GM19467 (cell line): ENCODE results near the gene NOL7.

Experiments
- ATAC-seq: cut with Tn5 transposase; IDR thresholded peaks from one replicate; pipeline ENCODE4 v1.9.1; 2021; ENCODE audit warnings: mild to moderate bottlenecking, moderate library complexity; ENCODE audit not compliant: unreplicated experiment

NOL7 gene

GRCh38 chr6:13614926-13615791 lies at the start of gene NOL7:
Gene NOL7 (plus strand): TSS chr6:13615335. CDS start chr6:13615359, 24 bp downstream.
- peak; percentile 88 for ATAC-seq

GRCh38 chr6:13565921-13566320 lies 49.2 kb upstream of the NOL7 start:
- ATAC-seq = no peak

- no peak for ATAC-seq
Measured at GRCh38 chr6:13566500-13566899, 48.6 kb upstream of the NOL7 start.

- ATAC-seq = no peak
Measured at GRCh38 chr6:13568970-13569369, 46.2 kb upstream of the NOL7 start.

- no peak for ATAC-seq
Measured at GRCh38 chr6:13572240-13572639, 42.9 kb upstream of the NOL7 start.

- ATAC-seq = no peak
Measured at GRCh38 chr6:13572951-13573654, 42.0 kb upstream of the NOL7 start.

- ATAC-seq = no peak
Measured at GRCh38 chr6:13573669-13574110, 41.4 kb upstream of the NOL7 start.

- peak; percentile 78 for ATAC-seq
Measured at GRCh38 chr6:13574149-13574570, 41.0 kb upstream of the NOL7 start.

GRCh38 chr6:13574571-13575376 lies 40.4 kb upstream of the NOL7 start, which contains the start of gene SIRT5:
Gene SIRT5 (plus strand): TSS chr6:13574601. CDS start chr6:13584111, 9,510 bp downstream.
- peak; percentile 63 for ATAC-seq

- ATAC-seq = no peak
Measured at GRCh38 chr6:13575377-13575775, 39.8 kb upstream of the NOL7 start.

- no peak for ATAC-seq
Measured at GRCh38 chr6:13576017-13576416, 39.1 kb upstream of the NOL7 start.

- no peak for ATAC-seq
Measured at GRCh38 chr6:13577926-13578325, 37.2 kb upstream of the NOL7 start.

GRCh38 chr6:13579911-13580310 lies 35.2 kb upstream of the NOL7 start:
- no peak for ATAC-seq

- ATAC-seq = no peak
Measured at GRCh38 chr6:13581700-13582229, 33.4 kb upstream of the NOL7 start.

- ATAC-seq = no peak
Measured at GRCh38 chr6:13586603-13587542, 28.3 kb upstream of the NOL7 start.

- ATAC-seq = no peak
Measured at GRCh38 chr6:13589801-13590200, 25.3 kb upstream of the NOL7 start.

- no peak for ATAC-seq
Measured at GRCh38 chr6:13590574-13591153, 24.5 kb upstream of the NOL7 start.

GRCh38 chr6:13591205-13591921 lies 23.8 kb upstream of the NOL7 start:
- no peak for ATAC-seq

GRCh38 chr6:13593103-13593502 lies 22.0 kb upstream of the NOL7 start:
- no peak for ATAC-seq
